Measurements from ENCODE around the gene KCND2.

Gene KCND2

DNA sequence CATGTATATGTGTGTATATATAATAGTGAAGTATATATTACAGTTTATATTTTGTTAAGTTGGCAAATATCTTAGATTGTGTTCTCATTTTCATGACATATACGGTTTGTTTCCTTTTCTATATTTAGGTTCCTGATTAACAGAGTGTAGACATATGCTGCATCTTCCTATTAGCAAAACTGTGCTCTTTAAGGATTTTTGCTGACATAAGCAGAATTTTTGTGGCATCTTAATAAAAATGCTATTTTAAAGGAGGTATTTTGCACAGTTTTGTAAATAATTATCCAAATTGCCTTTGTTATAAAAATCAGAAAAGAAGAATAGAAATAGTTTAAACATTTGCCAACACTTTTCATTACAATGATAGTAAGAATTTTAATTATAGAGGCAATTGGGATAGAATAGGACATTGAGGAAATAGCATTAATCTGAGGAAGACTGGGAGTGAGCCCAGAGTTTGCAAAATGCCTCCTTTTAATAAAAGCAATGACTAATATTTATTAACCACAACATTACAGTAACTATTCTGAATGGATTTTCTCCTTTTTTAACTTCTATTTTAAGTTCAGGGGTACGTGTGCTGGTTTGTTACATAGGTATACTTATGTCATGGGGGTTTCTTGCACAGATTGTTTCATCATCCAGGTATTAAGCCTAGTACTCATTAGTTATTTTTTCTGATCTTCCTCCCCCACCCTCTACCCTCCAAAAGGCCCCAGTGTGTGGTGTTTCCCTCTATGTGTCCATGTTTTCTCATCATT lies 38.2 kb downstream of the KCND2 start:
- no peak for DNase-seq (ENCODE audit: low spot score)

DNA sequence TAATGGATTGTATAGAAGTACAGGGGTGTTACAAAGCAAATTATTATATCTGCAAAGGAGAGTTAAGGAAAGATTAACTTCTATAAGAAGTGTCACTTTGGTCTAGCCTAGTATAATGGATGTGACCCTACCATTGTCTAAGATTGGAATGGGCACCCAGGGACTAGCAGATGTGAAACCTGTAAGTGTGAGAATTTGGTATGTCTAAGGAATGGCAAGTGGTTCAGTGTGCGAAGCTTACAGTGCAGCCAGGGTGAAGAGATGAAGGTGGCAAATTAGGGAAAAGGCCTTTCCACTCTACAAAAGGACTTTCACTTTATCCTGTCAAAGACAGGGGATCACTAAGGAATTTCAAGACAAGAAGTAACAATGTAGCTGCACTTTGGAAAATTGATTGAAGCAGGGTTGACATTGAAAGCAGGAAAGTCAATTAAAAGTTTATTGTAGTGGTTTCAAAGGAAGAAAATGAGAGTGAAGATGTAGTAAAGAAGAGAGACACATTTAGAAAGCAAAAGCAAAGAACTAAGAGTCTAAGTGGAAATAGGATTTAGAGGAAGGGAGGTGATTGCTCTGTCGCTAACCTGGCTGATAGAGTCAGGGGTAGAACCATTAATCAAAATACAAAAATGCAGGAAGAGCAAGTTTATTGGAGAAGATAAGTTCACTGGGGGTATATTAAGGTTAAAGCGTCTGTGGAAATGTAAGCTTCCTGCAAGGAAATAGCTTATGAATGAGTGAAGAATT lies 47.4 kb downstream of the KCND2 start:
- DNase-seq (ENCODE audit: low spot score) = no peak

DNA sequence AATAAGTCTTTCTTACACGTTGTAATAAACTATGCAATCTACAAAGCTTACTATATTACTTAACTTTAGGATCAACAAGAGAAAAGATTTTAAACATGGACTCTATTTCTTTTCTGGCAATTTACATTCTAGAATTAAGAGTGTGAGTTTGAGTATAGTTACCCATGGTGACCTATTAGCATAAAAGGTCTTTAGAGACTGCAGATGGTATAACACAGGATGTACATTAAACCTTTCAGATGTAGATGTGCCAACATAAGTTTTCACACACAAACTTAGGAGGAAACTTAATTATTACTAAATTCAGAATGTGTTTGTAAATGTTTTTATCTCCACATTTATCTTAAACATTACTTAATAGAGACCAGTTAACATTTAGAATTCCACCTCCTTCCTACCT lies 54.1 kb downstream of the KCND2 start:
- DNase-seq (ENCODE audit: low spot score) = no peak

DNA sequence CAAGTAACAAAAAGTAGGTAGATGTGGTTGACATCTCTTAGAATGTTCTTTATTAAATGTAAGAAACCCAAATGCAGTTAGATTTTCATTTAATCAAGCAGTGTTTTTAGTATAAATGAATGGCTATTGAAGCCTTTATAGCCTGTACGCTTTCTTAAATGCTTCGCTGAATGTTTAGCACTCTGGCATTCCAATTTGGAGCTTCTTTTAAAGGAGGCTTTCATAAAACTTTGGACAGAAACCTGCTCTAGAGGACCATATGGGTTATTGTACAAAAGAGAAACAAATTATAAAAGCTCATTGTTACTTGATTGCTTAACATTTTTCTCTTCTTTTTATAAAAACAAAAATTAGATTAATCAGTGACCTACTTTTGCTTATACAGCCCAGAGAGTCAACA lies 59.5 kb downstream of the KCND2 start:
- no peak for DNase-seq (ENCODE audit: low spot score)

DNA sequence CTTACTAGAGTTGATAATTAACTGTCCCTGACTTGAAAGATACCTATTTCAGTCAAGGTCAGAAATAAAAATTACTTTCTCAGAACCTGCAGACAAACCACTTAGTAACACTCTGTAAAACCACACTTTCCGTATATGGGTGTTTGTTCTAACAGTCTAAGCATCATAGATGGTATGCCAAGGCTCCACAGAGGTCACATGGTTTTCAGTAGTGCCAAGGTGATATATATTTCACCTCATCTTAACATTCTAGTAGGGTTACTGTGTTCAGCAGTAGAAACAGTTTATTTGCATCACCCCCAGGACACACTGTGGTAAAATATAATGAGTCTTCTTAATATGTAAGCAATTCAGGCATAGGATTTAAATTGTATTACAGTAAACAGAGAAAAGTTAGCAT lies 61.5 kb downstream of the KCND2 start:
- DNase-seq (ENCODE audit: low spot score) = no peak

DNA sequence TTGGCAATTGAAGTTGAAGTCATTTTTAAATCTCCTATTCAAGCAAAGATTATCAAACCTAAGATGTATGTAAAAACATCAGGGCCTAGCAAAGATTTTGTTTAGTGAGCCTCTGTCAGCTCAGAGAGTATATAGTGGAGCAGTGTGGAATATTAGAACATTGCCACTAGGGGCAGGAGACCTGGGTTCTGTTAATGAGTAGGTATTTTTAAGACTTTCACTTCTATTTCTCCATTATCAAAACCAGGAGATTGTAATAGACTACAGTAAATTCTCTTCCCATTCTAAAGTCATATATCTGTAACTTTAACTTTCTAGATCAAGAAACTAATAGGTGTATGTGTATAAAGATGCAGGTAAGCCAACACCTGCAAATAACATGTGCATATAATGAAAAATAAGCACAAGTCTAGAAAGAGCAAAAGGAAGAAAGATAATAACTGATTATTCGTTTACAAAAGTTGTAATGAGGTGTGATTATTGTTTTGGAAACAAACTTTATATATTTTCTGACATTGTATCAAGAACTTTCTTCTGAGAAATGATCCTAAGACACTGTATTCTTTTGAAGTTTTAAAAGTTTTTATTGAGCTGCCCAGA lies 64.4 kb downstream of the KCND2 start:
- peak; percentile 29 for DNase-seq (ENCODE audit: low spot score)

DNA sequence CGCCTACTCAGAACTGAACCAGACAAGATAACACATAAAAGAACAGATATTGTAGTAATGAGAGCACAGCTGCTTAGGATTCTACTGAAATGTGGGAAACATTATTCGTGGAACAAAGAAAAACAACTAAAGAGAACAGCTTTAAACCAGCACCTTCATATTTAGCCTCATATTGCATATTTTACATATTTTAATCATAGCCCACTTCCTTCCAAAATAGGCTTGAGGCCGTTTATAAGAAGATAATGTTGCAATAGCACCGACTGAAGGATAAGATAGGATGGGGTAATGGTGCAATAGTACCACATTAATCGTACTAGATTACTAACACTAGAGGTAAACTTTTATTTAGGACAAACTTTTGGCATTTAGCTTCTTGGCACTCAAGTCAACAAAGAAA lies 71.3 kb downstream of the KCND2 start:
- peak; percentile 30 for DNase-seq (ENCODE audit: low spot score)

DNA sequence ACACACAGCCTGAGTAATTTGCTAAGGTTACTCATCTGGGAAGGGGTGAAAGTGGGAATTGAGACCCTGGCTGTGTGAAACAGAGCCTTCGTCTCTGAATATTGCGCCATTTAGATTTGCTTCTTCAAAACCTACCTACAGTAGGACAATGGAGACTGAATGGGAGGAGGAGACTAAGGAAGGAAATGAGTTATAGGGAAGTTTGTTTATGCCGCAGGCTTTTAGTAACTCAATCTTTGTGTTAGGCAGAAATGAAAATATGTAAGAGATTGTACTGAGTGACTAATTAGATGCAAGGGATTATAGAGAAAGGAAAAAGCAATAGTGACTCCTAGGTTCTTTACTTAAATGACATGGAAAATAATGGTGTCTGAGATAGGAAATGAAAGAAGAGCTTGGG lies 80.2 kb downstream of the KCND2 start:
- DNase-seq (ENCODE audit: low spot score) = no peak

DNA sequence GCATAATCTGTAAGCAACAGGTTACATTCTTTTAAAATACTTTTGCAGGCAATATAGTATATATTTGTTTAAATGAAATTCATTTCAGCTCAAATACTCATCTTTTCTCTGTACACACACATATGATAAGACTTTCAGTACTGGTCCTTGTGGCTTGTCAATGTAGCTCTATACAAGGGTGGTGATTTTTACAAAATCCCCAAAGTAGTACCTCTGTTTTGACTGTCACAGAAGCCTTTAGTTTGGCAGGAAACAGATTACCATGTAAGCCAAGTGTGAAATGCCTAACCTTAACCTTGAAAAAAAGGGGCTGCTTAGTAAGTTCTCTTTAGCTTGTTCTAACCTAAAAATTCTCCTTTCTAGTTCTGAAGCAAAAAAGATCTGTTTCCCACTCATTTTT lies 87.9 kb downstream of the KCND2 start:
- no peak for DNase-seq (ENCODE audit: low spot score)

DNA sequence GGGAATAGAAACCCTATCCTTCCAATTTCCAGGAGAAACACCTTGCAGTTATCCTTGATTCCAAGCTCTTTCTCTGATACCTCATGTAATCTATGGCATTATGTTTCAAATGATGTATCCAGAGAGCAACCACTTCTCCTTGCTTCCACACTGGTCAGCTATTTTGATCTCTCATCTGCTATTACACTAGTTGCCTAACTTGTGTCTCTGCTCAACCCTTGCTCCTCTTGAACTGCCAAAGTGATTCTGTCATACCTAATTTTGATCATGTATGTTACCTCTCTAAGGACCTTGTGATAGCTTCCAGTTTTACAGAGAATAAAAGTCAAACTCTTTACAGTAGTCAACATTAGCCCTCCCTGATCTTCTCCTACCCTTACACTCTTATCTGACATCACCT lies 90.4 kb downstream of the KCND2 start:
- no peak for DNase-seq (ENCODE audit: low spot score)

DNA sequence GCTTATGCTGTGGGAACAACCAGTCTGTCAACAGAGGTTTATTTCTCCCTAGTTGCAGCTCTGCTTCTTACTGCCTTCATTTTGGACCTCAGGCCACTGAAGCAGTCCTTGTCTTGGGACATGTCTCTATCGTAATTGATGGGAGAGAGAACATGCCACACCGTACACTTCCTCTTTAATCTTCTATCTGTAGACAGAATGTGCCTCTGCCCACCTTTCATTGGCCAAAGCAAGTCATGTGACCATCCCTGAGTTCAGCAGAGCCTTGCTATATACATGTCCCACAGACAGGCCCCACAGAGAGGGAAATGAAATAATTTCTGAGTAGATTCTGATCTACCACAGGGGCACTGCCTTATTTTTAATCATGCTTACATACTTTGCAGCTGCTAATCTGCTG lies 98.0 kb downstream of the KCND2 start:
- DNase-seq (ENCODE audit: low spot score) = no peak

DNA sequence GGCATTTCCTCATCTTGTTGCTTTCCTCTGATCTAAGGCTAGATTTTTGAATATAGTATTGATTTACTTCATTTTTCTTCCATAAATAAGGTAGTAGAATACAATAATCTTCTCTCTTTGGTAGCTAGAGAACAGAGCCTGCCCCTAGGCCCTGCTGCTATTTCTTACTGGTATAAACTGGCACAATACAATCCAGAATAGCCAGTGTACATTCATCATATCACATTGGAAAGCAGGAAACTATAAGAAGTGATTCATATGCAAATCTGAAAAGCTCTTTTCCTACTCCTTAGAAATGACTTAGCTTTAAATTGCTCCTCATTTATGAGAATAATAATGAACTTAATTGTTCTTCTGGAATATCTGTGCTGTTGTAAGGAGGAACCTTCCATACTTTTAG lies 100.2 kb downstream of the KCND2 start:
- DNase-seq (ENCODE audit: low spot score) = no peak

DNA sequence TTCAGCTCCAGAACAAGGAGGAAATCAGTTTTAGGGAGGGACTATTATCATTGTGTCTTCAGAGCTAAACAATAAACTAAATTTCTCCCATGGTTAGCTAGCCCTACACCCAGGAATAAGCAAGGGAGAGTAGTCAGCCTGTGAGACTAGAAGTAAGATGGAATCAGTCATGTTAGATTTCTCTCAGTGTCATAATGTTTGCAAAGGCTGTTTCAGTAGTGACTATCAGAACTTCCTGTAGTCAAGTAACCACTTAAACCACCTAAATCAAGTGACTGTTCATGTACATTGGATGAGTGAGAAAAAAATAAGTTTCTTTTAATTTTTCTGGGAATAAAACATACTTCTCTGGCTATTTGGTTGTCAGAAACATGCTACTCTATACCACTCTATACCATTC lies 121.6 kb downstream of the KCND2 start:
- DNase-seq (ENCODE audit: low spot score) = no peak

DNA sequence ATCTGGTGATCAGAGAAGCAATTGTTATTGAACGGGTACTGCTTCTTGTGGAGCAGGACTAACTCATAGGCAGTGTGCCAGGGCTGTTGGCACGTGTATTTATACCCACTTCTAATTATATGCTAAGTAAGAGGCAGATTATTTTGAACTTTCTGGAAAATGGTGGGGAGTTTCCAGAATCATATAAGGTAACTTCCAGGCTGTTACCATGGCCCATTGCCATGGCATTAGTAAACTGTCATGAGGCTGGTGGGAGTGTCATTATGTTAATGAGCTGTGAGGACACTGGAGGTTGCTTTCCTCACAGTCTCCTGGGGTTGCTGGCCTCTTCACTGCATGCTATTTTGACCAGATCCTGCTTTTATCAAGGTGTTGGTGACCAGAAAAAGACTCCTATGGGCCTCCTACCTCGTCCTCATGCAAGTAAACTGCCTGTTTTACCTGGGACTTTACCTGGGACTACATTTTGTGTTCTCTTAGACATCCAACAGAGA lies 122.6 kb downstream of the KCND2 start:
- no peak for DNase-seq (ENCODE audit: low spot score)

DNA sequence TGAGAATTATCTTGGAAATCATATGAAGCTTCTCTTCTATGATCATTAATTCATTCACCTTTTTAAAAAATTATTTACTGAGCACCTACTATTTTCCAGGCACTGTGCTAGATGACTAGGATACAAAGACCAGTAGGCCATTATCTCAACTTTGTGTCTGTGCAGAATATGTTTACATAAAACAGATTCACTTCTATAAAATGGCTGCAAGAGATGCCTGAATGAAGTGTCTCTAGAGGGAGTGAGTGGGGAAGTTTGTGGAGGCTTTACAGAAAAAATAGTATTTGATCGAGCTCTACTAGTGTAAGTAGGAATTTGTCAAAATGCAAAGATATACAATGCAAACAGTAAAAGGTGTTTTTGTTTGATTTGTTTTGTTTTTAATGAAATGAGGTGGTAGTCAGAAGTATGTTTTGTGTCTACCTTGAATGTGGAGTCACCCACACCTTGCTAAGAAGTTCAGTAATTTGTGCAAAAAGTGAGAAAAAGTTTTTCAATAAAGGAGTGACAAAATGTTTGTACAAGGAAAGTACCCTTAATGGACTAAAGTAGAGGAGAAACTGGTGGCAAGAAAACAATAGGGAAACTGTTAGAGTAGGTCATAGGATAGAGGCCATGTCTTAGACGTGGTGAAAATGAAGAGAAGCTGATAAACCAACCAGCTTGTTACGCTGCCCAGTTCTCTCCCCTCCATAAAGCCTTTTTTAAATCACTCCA lies 125.5 kb downstream of the KCND2 start:
- DNase-seq (ENCODE audit: low spot score) = no peak

DNA sequence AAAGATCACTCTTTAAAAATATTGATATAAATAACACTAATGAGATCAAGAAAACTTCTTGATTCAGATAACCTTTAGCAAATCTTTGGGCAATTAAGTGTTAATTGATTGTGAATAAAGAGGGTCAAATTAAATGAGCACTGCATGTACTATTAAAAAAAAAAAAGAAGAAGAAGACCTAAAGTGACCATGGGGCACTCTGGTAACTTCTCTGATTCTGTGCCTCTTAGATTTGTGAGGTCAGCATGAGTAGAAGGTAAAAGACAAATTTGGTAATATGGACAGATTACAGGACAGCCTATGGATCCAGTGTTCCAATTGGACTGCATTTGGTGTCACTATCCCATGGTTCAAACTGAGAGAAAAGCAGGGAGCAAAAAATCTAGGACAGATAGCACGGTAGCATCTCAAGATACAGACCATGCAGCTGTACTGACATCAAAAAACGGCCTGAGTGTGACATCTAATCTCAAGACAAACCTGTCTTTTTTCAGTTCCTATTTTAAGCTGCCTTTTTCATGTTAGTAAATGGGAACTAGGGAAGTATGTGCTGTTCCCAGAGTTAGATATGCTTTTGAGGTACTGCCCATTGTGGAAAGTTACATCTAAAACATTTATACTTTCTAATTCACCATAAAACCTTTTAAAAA lies 128.0 kb downstream of the KCND2 start:
- no peak for DNase-seq (ENCODE audit: low spot score)

DNA sequence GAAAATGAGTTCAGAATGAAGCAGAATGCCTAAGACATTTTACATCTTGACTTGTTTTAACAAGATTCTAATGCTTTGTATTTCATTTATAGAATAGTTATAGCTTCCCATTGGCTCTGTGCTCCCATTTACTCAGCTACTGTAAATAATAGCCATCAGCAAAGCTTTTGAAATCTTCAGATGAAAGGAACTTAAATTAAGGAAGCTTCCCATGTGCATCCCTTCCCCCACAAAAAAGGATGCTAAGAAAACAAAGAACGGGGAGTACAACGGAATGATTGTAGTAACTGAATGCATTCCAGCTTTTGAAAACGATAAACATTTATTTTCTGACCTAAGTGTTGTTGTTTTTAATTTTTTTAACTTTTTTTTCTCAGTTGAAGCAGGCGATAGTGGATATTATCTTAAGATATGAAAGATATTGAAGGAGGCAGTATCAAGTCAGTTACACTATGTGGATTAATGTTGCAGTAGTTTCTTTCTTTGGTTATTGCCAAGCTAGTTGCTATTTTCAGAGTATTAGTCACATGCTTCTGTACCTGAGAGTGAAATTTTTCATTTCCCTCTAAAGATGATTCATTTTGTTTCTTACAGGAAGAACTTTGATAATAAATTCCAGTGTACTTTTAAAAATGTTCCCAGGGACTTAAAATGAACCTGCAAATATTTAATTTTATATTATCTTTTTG lies 129.2 kb downstream of the KCND2 start:
- no peak for DNase-seq (ENCODE audit: low spot score)

DNA sequence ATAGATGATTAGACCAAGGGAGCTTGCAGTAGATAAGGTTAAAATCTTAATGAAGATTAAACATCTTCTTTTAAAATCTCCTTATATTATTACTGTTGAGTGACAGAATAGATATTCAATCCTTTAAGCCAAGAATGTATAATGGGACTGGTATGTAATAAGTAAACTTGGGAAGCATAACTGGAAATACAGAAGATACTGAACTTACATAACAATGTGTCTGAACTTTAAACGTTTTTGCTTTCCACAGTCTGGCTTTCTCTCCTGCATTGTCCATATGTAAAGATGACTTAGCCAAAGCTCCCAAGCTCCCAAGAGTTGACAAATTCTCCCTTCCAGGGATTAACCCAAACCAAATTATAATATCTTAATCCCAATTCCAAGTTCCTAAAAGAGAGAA lies 129.8 kb downstream of the KCND2 start:
- DNase-seq (ENCODE audit: low spot score) = peak; percentile 7

DNA sequence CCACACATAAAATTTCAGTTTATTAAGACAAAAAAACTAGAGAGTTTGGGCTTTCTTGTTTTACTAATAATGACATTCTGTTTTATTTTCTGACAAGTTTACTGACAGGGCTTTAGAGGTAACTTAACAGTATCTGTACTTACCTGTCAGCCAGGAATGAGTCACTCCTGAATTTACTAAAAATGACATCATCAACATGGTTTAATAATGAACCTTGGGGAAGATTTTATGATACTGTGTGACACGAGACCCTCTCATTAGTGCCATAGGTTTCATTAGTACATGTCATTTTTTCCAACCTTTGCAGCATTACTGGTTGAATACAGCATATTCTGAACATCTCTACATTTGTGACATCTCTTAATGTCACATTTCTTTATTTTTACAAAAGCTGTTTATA lies 131.1 kb downstream of the KCND2 start:
- no peak for DNase-seq (ENCODE audit: low spot score)

DNA sequence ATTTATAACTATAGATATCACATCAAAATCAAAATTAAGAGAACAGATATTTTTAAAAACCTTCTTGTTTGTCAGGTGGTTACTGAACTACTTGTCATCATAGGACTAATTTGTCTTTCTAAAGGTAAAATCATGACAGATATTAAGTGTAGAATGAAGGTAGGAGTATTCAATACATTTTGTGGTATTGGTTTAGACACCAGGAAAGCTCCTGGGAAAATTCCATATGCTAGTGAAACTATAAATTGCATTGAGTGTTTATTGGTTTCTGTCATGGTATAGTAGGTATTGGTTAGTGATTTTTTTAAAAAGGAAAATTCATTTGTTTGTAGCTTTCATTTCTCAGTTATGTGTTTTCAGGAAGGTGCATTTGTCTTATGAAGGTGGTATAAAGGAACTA lies 132.7 kb downstream of the KCND2 start:
- no peak for DNase-seq (ENCODE audit: low spot score)

DNA sequence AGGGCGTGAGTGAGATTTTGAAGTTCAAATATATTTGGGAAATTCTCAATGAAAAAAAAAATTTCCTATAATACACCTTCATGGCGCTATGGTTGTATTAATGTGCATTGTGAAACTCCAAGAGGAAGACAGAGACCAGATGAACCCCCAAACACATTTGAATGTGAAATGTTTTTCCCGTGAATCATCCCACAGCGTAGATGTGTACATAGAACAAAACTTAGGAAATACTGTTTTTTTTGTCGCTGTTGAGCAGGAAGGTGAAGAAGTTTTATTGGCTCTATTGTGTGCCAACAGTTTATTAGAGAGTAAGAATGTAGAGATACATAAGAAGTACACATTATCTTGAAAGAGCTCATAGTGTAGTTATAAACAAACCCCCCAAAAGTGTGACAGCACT lies 134.0 kb downstream of the KCND2 start:
- no peak for DNase-seq (ENCODE audit: low spot score)

Data from GM03348 (cell line).